GM12891 (cell line): ENCODE data around the gene VAV2.

Experiments used
- PAX5 ChIP-seq: IDR thresholded peaks from 2 replicates; pipeline ENCODE4 v1.6.1; 2011; ENCODE audit warnings: low read length, moderate library complexity, mild to moderate bottlenecking; ENCODE audit not compliant: insufficient read depth, severe bottlenecking
- POLR2A ChIP-seq: IDR thresholded peaks from 2 replicates; pipeline ENCODE4 v1.6.1; 2011; ENCODE audit warnings: low read depth, low read length, control low read depth
- POLR2AphosphoS5 ChIP-seq: IDR thresholded peaks from 2 replicates; pipeline ENCODE4 v1.6.1; 2011; ENCODE audit warnings: low read depth, low read length, control low read depth
- POU2F2 ChIP-seq: IDR thresholded peaks from 2 replicates; pipeline ENCODE4 v1.6.1; 2011; ENCODE audit warnings: low read depth, mild to moderate bottlenecking, control low read depth, low read length, moderate library complexity
- SPI1 ChIP-seq: IDR thresholded peaks from 2 replicates; pipeline ENCODE4 v1.6.1; 2011; ENCODE audit warnings: low read depth, low read length, control low read depth
- TAF1 ChIP-seq: IDR thresholded peaks from 2 replicates; pipeline ENCODE4 v1.6.1; 2011; ENCODE audit warnings: low read depth, low read length, control low read depth

- TF ChIP-seq POLR2AphosphoS5 (no peak), POU2F2 (no peak), POLR2A (no peak), SPI1 (no peak), TAF1 (no peak), PAX5 (no peak)
These were observed 139.7 kb downstream of the VAV2 start for GRCh38 chr9:133852431-133852830.
